Aorta (tissue), 5 donors: Measurements from ENCODE around the gene PCGF2. TPM values are rescaled to one million over a fixed set of nuclear protein-coding genes. Genes with fewer than 3 reads are reported as not detected.
A peak's percentile ranks its signal among the peaks of the same experiment; 100 is the strongest.

ENCODE experiments used
- ATAC-seq: fragments of 200-7000 bp; cut with Tn5 transposase; one replicate; pipeline ENCODE4 v1.9.1; 2022; ENCODE audit warnings: moderate library complexity; ENCODE audit not compliant: low FRiP score
- DNase-seq, 2 donors: peaks; one replicate each; pipeline ENCODE4 v3.0.0-alpha.2; 2020
- H3K27ac ChIP-seq, 2 donors: one replicate each; pipeline ENCODE4 v1.5.1; 2013; ENCODE audit warnings: low read length in 2 of 2, mild to moderate bottlenecking in 2 of 2, moderate library complexity in 2 of 2, control low read depth in 1 of 2, inconsistent platforms in 1 of 2, low read depth in 1 of 2
- H3K27me3 ChIP-seq, 2 donors: one replicate each; pipeline ENCODE4 v1.6.1; 2013; ENCODE audit warnings: control low read depth in 1 of 2, low read length in 1 of 2, mild to moderate bottlenecking in 1 of 2, moderate library complexity in 1 of 2; ENCODE audit not compliant: insufficient read depth in 2 of 2, control insufficient read depth in 1 of 2
- H3K36me3 ChIP-seq, 2 donors: one replicate each; pipeline ENCODE4 v1.6.1; 2013; ENCODE audit warnings: control low read depth in 1 of 2, low read length in 1 of 2, mild to moderate bottlenecking in 1 of 2; ENCODE audit not compliant: insufficient read depth in 2 of 2, control insufficient read depth in 1 of 2
- H3K4me1 ChIP-seq, 2 donors: one replicate each; pipeline ENCODE4 v1.6.1; 2013; ENCODE audit warnings: low read length in 2 of 2, control low read depth in 1 of 2, mild to moderate bottlenecking in 1 of 2, moderate library complexity in 1 of 2; ENCODE audit not compliant: insufficient read depth in 2 of 2, control insufficient read depth in 1 of 2
- H3K4me3 ChIP-seq, 2 donors: one replicate each; pipeline ENCODE4 v1.5.1; 2013; ENCODE audit warnings: low read length in 2 of 2, control low read depth in 1 of 2, mild to moderate bottlenecking in 1 of 2
- H3K9me3 ChIP-seq: one replicate; pipeline ENCODE4 v1.6.1; 2013; ENCODE audit warnings: mild to moderate bottlenecking, low read length; ENCODE audit not compliant: control insufficient read depth
- WGBS, 2 donors: extraction: QIAGEN DNeasy Blood & Tissue Kit; methylation state at CpG; one replicate each; pipeline ENCODE4 v1.1.7; 2013; 5-methylcytosine and 5-hydroxymethylcytosine counted together
- intact Hi-C, 2 donors: fragments of 100-400 bp; cut with DNase I; formaldehyde crosslinking; loops; one replicate each; pipeline versions ENCODE4 v1.14.2 to v1.15.0; 2022
- polyA plus RNA-seq, 2 donors: library from polyadenylated mRNA; stranded (reverse); fragments of 200-250 nt; gene quantifications; one replicate each; pipeline ENCODE4 v1.2.3, GENCODE V29; 2013
- total RNA-seq, 2 donors: library from RNA; stranded (reverse); fragmentation: NEBNext Ultra II Directional; extraction: Animal tissue kit (Norgen Biotek cat#: 25700); gene quantifications; one replicate each; pipeline ENCODE4 v1.2.1, GENCODE V29; 2021
- donor health status: healthy with polysubstance abuse.
- donor health status: Bipolar disorder and iron deficiency.
- donor health status: DM: no; HTN: no; CAD: no.
- donor health status: DM: no; HTN: no; CAD: no.
- donor health status: DM: yes; HTN: yes; CAD: no.

PCGF2 gene
- total and polyA plus RNA-seq, 4 donors: 32.8 to 75.5 (median 47.3) TPM

GRCh38 chr17:38720941-38721340 lies 27.2 kb downstream of the PCGF2 start:
- 88 to 92% methylated on average over 6 of the region's 6 CpGs for whole genome bisulfite sequencing, 2 donors
- Histone ChIP-seq H3K4me1 (no peaks in the 10 kb centered on the region), H3K36me3 (peaks cover 0 to 2% of the 10 kb centered on the region in 2 donors), H3K27me3 (no peaks in the 10 kb centered on the region), H3K27ac (no peak overlapping the region), H3K4me3 (no peak overlapping the region), H3K9me3 (no peaks in the 10 kb centered on the region)
- intact Hi-C loops: no loop called here
- no peak for DNase-seq
- ATAC-seq: no peak

- Histone ChIP-seq H3K9me3 (no peaks in the 10 kb centered on the region), H3K27me3 (no peaks in the 10 kb centered on the region), H3K27ac (no peak overlapping the region), H3K36me3 (peaks cover 0 to 6% of the 10 kb centered on the region in 2 donors), H3K4me1 (no peaks in the 10 kb centered on the region), H3K4me3 (no peak overlapping the region)
- intact Hi-C loops: no loop called here
- no peak for DNase-seq
- peak; percentile 30 for ATAC-seq
- 67 to 71% methylated on average over 39 of the region's 39 CpGs for WGBS, 2 donors
Measured at GRCh38 chr17:38719943-38720641, 28.0 kb downstream of the PCGF2 start.

- ATAC-seq: peak; percentile 17
- no peaks in the 10 kb centered on the region for H3K4me1 ChIP-seq
- DNase-seq: no peak
- H3K9me3 ChIP-seq: no peaks in the 10 kb centered on the region
- intact Hi-C loops: no loop called here
- H3K27ac ChIP-seq: no peak overlapping the region
- peaks cover 0 to 6% of the 10 kb centered on the region in 2 donors for H3K36me3 ChIP-seq
- H3K4me3 ChIP-seq: no peak overlapping the region
- H3K27me3 ChIP-seq: no peaks in the 10 kb centered on the region
- WGBS, 2 donors: 82 to 84% methylated on average over 24 to 29 of the region's 29 CpGs
Measured at GRCh38 chr17:38719289-38719942, 28.7 kb downstream of the PCGF2 start.

- WGBS, 2 donors: 80 to 89% methylated on average over 9 to 12 of the region's 12 CpGs
- Histone ChIP-seq H3K9me3 (no peaks in the 10 kb centered on the region), H3K27ac (no peak overlapping the region), H3K4me3 (no peak overlapping the region), H3K4me1 (no peaks in the 10 kb centered on the region), H3K27me3 (no peaks in the 10 kb centered on the region), H3K36me3 (peaks cover 0 to 6% of the 10 kb centered on the region in 2 donors)
- DNase-seq (no peak), ATAC-seq (no peak)
- intact Hi-C loops: no loop called here
Measured at GRCh38 chr17:38717139-38717745, 30.9 kb downstream of the PCGF2 start.

GRCh38 chr17:38716368-38717005 lies 31.6 kb downstream of the PCGF2 start:
- ATAC-seq (no peak), DNase-seq (no peak)
- 89 to 95% methylated on average over 18 of the region's 18 CpGs for WGBS, 2 donors
- Histone ChIP-seq H3K27ac (no peak overlapping the region), H3K4me3 (no peak overlapping the region), H3K9me3 (no peaks in the 10 kb centered on the region), H3K27me3 (no peaks in the 10 kb centered on the region), H3K36me3 (peaks cover 0 to 6% of the 10 kb centered on the region in 2 donors), H3K4me1 (no peaks in the 10 kb centered on the region)
- intact Hi-C loops: no loop called here

- Histone ChIP-seq H3K27ac (no peak overlapping the region), H3K27me3 (no peaks in the 10 kb centered on the region), H3K9me3 (no peaks in the 10 kb centered on the region), H3K36me3 (peaks cover 0 to 4% of the 10 kb centered on the region in 2 donors), H3K4me3 (no peak overlapping the region), H3K4me1 (no peaks in the 10 kb centered on the region)
- ATAC-seq (no peak), DNase-seq (no peak)
- intact Hi-C loops: no loop called here
- WGBS, 2 donors: 81 to 85% methylated on average over 9 of the region's 9 CpGs
Measured at GRCh38 chr17:38715216-38715943, 32.8 kb downstream of the PCGF2 start.

GRCh38 chr17:38713456-38714075 lies 34.6 kb downstream of the PCGF2 start:
- 80% methylated on average over 11 of the region's 11 CpGs for WGBS, 2 donors
- intact Hi-C loops: no loop called here

GRCh38 chr17:38712593-38712992 lies 35.5 kb downstream of the PCGF2 start:
- intact Hi-C loops: no loop called here
- Histone ChIP-seq H3K36me3 (peaks cover 0 to 4% of the 10 kb centered on the region in 2 donors), H3K4me1 (no peaks in the 10 kb centered on the region), H3K9me3 (no peaks in the 10 kb centered on the region), H3K27ac (no peak overlapping the region), H3K4me3 (no peak overlapping the region), H3K27me3 (no peaks in the 10 kb centered on the region)
- DNase-seq: no peak
- no peak for ATAC-seq
- WGBS, 2 donors: 90 to 95% methylated on average over 10 of the region's 10 CpGs

More at GRCh38 chr17:38713456-38714075, 34.6 kb downstream of the PCGF2 start:
- ATAC-seq (no peak), DNase-seq (no peak)
- no peak overlapping the region for H3K27ac ChIP-seq
- H3K9me3 ChIP-seq: no peaks in the 10 kb centered on the region
- H3K4me3 ChIP-seq: no peak overlapping the region
- no peaks in the 10 kb centered on the region for H3K27me3 ChIP-seq
- H3K4me1 ChIP-seq: no peaks in the 10 kb centered on the region
- H3K36me3 ChIP-seq: peaks cover 0 to 4% of the 10 kb centered on the region in 2 donors
